ENCODE data around the gene SERTAD2. TPM values are rescaled to one million over a fixed set of nuclear protein-coding genes. Genes with fewer than 3 reads are reported as not detected.
A peak's percentile ranks its signal among the peaks of the same experiment; 100 is the strongest.

SERTAD2 gene
- total and polyA plus RNA-seq, 10 donors = 10.4 to 61.4 (median 41.1) TPM

GRCh38 chr2:64595397-64596176 is 58.1 kb downstream of the SERTAD2 start:
- DNase-seq = no peak
- no peak for TF ChIP-seq POLR2A (IDR thresholded peaks at IDR 0.05)
- TF ChIP-seq, protein P1, sequence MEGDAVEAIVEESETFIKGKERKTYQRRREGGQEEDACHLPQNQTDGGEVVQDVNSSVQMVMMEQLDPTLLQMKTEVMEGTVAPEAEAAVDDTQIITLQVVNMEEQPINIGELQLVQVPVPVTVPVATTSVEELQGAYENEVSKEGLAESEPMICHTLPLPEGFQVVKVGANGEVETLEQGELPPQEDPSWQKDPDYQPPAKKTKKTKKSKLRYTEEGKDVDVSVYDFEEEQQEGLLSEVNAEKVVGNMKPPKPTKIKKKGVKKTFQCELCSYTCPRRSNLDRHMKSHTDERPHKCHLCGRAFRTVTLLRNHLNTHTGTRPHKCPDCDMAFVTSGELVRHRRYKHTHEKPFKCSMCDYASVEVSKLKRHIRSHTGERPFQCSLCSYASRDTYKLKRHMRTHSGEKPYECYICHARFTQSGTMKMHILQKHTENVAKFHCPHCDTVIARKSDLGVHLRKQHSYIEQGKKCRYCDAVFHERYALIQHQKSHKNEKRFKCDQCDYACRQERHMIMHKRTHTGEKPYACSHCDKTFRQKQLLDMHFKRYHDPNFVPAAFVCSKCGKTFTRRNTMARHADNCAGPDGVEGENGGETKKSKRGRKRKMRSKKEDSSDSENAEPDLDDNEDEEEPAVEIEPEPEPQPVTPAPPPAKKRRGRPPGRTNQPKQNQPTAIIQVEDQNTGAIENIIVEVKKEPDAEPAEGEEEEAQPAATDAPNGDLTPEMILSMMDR (IDR thresholded peaks at IDR 0.05 in 8 of 11, conservative IDR thresholded peaks at IDR 0.05 in 3 of 11) = peak in 1 of 11 experiments; percentile 8
- peaks cover 0 to 34% (median 20%) of the 10 kb centered on the region in 6 donors for H3K36me3 ChIP-seq
- H3K9me3 ChIP-seq = no peaks in the 10 kb centered on the region
- no peaks in the 10 kb centered on the region for H3K27me3 ChIP-seq (replicated peaks in 1 of 7)
- H3K27ac ChIP-seq = no peak overlapping the region
- peaks cover 0 to 7% (median 0%) of the 10 kb centered on the region in 6 donors for H3K4me1 ChIP-seq
- intact Hi-C loops (cut with DNase I; ENCODE audit: low total_unique reads) = no loop called here
- 63 to 84% (median 67%) methylated on average over 4 of the region's 4 CpGs for WGBS, 5 donors
- H3K4me3 ChIP-seq = no peak overlapping the region

DNA sequence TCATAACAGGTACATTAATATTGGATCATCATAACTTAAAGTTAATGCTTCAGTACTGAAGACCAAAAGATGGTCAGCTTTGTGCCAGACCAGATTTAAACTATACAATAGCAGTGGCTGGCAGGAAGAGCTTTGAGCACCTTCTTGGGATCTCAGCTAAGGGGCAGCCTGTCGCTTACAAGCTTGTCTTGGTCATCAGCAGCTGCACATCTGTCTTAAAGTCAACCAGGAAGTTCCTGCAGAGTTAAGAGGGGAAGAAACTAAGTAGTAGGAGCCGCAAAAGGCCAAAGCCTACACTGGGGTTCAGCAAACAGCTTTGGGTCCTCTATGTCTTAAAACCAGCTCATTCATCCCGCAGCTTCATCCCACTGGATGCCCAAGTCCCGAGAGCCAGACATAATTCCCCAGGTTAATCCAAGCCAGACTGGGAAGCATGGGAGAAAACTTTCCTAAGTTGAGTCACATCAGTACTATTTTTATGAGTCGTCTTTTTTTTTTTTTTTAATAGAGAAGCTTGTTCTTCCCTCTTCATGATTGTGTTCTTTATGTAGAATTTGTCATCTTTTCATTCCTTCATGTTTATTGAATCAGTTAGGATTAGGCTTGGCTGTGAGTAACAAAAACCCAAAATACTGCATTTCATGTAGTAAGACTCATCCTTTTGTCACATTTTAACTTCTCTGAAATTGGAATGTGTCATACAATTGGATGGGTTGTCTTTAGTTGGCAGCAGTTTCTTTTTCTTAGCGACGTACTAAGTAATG is 59.3 kb downstream of the SERTAD2 start:
- no peaks in the 10 kb centered on the region for H3K9me3 ChIP-seq
- TF ChIP-seq, protein P1 (IDR thresholded peaks at IDR 0.05 in 8 of 11, conservative IDR thresholded peaks at IDR 0.05 in 3 of 11) = no peak
- no peak for TF ChIP-seq POLR2A (IDR thresholded peaks at IDR 0.05)
- no peak for DNase-seq
- H3K27ac ChIP-seq = no peak overlapping the region
- no peaks in the 10 kb centered on the region for H3K27me3 ChIP-seq (replicated peaks in 1 of 7)
- WGBS, 5 donors = 85 to 89% (median 87%) methylated on average over 7 of the region's 7 CpGs
- H3K4me3 ChIP-seq = no peak overlapping the region
- H3K4me1 ChIP-seq = peaks cover 0 to 4% (median 0%) of the 10 kb centered on the region in 6 donors
- H3K36me3 ChIP-seq = peaks cover 0 to 46% (median 25%) of the 10 kb centered on the region in 6 donors
- intact Hi-C loops (cut with DNase I; ENCODE audit: low total_unique reads) = no loop called here

DNA sequence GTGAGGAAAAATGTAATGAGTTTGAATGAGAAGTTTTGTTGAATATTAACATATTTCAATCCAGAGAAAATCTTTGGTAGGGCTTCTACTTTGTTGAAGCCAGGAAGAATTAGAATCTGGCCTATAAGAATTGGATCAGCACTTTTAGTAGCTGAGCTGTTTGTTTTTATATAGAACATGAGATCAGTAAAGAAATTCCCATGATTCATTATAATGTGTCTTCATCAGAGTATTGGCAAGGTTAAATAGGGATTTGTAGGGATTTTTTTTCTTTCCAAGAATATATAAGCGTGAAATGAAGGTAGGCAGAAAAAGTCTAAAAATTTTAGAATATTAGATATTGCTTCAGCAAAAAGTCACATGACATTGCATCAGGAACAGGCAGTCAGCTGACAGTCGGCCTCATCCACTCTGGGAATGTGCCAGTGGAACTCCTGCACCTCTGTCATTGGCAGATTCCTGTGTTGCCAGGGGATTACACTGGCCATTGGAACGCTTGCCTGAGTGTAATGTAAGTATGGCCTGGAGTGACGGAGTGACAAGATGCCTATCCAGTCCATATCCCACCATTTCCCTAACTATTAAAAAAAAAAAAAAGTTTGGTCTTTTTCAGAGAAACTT is 60.6 kb downstream of the SERTAD2 start:
- Histone ChIP-seq H3K36me3 (peaks cover 0 to 59% (median 29%) of the 10 kb centered on the region in 6 donors), H3K27ac (no peak overlapping the region), H3K4me3 (no peak overlapping the region), H3K9me3 (no peaks in the 10 kb centered on the region), H3K4me1 (peaks cover 0 to 1% (median 0%) of the 10 kb centered on the region in 6 donors), H3K27me3 (replicated peaks in 1 of 7) (no peaks in the 10 kb centered on the region)
- TF ChIP-seq POLR2A (IDR thresholded peaks at IDR 0.05) = no peak
- TF ChIP-seq, protein P1 (IDR thresholded peaks at IDR 0.05 in 8 of 11, conservative IDR thresholded peaks at IDR 0.05 in 3 of 11) = no peak
- no peak for TF ChIP-seq POLR2AphosphoS5 (IDR thresholded peaks at IDR 0.05)
- intact Hi-C loops (cut with DNase I; ENCODE audit: low total_unique reads) = no loop called here
- DNase-seq = no peak
- WGBS, 5 donors = 87 to 95% (median 92%) methylated on average over 4 of the region's 4 CpGs
